ENCODE results near the gene ALDH8A1. TPM values are rescaled to one million over a fixed set of nuclear protein-coding genes. Genes with fewer than 3 reads are reported as not detected.

Gene ALDH8A1
- total RNA-seq, 1 experiment from 2014 or later = not detected

- no peaks in the 10 kb centered on the region for H3K36me3 ChIP-seq (ENCODE audit: control insufficient read depth, insufficient read depth, low read length)
- ChIA-PET CTCF (no interaction called here), POLR2A (no interaction called here)
- in situ Hi-C loops (cut with HindIII; ENCODE audit: low pct_unique_long_range_greater_than_20kb, low sequenced_read_pairs) (no loop called here), intact Hi-C loops (cut with micrococcal nuclease; ENCODE audit: unreplicated experiment) (no loop called here)
- H3K4me1 ChIP-seq (ENCODE audit: control insufficient read depth, insufficient read depth, low read length) = no peaks in the 10 kb centered on the region
- TF ChIP-seq, protein P1, sequence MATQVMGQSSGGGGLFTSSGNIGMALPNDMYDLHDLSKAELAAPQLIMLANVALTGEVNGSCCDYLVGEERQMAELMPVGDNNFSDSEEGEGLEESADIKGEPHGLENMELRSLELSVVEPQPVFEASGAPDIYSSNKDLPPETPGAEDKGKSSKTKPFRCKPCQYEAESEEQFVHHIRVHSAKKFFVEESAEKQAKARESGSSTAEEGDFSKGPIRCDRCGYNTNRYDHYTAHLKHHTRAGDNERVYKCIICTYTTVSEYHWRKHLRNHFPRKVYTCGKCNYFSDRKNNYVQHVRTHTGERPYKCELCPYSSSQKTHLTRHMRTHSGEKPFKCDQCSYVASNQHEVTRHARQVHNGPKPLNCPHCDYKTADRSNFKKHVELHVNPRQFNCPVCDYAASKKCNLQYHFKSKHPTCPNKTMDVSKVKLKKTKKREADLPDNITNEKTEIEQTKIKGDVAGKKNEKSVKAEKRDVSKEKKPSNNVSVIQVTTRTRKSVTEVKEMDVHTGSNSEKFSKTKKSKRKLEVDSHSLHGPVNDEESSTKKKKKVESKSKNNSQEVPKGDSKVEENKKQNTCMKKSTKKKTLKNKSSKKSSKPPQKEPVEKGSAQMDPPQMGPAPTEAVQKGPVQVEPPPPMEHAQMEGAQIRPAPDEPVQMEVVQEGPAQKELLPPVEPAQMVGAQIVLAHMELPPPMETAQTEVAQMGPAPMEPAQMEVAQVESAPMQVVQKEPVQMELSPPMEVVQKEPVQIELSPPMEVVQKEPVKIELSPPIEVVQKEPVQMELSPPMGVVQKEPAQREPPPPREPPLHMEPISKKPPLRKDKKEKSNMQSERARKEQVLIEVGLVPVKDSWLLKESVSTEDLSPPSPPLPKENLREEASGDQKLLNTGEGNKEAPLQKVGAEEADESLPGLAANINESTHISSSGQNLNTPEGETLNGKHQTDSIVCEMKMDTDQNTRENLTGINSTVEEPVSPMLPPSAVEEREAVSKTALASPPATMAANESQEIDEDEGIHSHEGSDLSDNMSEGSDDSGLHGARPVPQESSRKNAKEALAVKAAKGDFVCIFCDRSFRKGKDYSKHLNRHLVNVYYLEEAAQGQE (IDR thresholded peaks at IDR 0.05; ENCODE audit: insufficient read depth in 1 of 2, low read depth in 2 of 2, low read length in 1 of 2) = no peak
- no peak for TF ChIP-seq TCF7L2 (IDR thresholded peaks at IDR 0.05; ENCODE audit: low read depth, low read length)
- TF ChIP-seq SIN3A (IDR thresholded peaks at IDR 0.05; ENCODE audit: borderline replicate concordance, insufficient read depth, low read depth, low read length) = no peak
- TF ChIP-seq POLR2AphosphoS5 (IDR thresholded peaks at IDR 0.05; ENCODE audit: low read depth, low read length) = no peak
- TF ChIP-seq CTCF (IDR thresholded peaks at IDR 0.05) = no peak
- ATAC-seq = no peak
- DNase-seq (ENCODE audit: low read depth, low spot score) = no peak
- no TSS peak for BruUV-seq (replicated peaks)
- H3K4me3 ChIP-seq (ENCODE audit: low read depth in 2 of 2, low read length in 2 of 2) = no peak overlapping the region
- no peak overlapping the region for H3K27ac ChIP-seq (ENCODE audit: low read length)
- peaks cover 7% of the 10 kb centered on the region; the same call in 1 of the 2 replicates for H3K9me3 ChIP-seq (ENCODE audit: control insufficient read depth, insufficient read depth, low read depth, low read length)
- no peaks in the 10 kb centered on the region for H3K27me3 ChIP-seq (ENCODE audit: control insufficient read depth, insufficient read depth, low read length)
These were observed 57.5 kb downstream of the ALDH8A1 start for GRCh38 chr6:134892362-134892761.

DNA sequence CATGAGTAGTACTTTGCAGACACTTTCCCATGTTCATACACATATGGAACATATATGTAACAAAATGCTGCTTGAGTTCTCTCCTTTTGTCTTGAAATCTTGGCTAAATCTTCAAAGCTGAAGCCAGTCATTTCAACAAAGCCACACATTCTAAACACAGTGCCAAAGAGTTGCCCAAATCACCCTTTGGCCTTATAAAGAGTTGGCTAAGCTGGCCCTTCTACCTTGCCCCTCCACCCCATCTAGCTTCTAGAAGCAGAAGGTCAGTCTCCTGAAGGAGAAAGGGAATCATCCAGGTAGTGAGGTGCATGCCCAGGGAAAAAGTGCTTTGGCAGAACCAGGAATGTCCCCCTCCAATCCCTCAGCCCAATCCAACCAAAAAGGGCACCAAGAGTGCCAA lies 58.3 kb downstream of the ALDH8A1 start:
- Histone ChIP-seq H3K27me3 (ENCODE audit: control insufficient read depth, insufficient read depth, low read length) (no peaks in the 10 kb centered on the region), H3K4me3 (ENCODE audit: low read depth in 2 of 2, low read length in 2 of 2) (no peak overlapping the region), H3K36me3 (ENCODE audit: control insufficient read depth, insufficient read depth, low read length) (no peaks in the 10 kb centered on the region), H3K9me3 (ENCODE audit: control insufficient read depth, insufficient read depth, low read depth, low read length) (peaks cover 7% of the 10 kb centered on the region; the same call in 1 of the 2 replicates), H3K4me1 (ENCODE audit: control insufficient read depth, insufficient read depth, low read length) (no peaks in the 10 kb centered on the region), H3K27ac (ENCODE audit: low read length) (no peak overlapping the region)
- in situ Hi-C loops (cut with HindIII; ENCODE audit: low pct_unique_long_range_greater_than_20kb, low sequenced_read_pairs) (no loop called here), intact Hi-C loops (cut with micrococcal nuclease; ENCODE audit: unreplicated experiment) (no loop called here)
- TF ChIP-seq POLR2AphosphoS5 (IDR thresholded peaks at IDR 0.05; ENCODE audit: low read depth, low read length) = no peak
- DNase-seq (ENCODE audit: low read depth, low spot score) = no peak
- ChIA-PET CTCF (no interaction called here), POLR2A (no interaction called here)
- no peak for ATAC-seq
- BruUV-seq (replicated peaks) = no TSS peak

DNA sequence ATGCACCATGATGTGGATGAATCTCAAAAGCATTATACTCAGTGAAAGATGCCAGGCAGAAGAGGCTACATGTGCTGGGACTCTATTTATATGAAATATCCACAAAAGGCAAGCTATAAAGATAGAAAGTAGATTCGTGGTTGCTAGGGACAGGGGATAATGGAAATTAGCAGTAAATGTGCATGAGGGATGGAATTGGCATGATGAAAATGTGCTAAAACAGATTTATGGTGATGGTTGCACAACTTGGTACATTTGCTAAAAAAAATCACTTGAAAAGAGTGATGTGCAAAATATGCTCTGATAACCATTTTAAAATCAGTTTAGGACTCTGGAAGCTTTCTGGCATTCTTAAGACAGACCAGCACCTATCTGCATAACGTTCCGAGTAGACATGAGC lies 61.6 kb downstream of the ALDH8A1 start:
- DNase-seq (ENCODE audit: low read depth, low spot score) (no peak), ATAC-seq (no peak)
- Histone ChIP-seq H3K27ac (ENCODE audit: low read length) (no peak overlapping the region), H3K9me3 (ENCODE audit: control insufficient read depth, insufficient read depth, low read depth, low read length) (peaks cover 7% of the 10 kb centered on the region; the same call in 1 of the 2 replicates), H3K36me3 (ENCODE audit: control insufficient read depth, insufficient read depth, low read length) (no peaks in the 10 kb centered on the region), H3K4me3 (ENCODE audit: low read depth in 2 of 2, low read length in 2 of 2) (no peak overlapping the region), H3K4me1 (ENCODE audit: control insufficient read depth, insufficient read depth, low read length) (no peaks in the 10 kb centered on the region), H3K27me3 (ENCODE audit: control insufficient read depth, insufficient read depth, low read length) (no peaks in the 10 kb centered on the region)
- ChIA-PET CTCF (interaction anchor here (0.6 kb wide), 1 partner anchor 539 kb away, joined by 5 read pairs; no protein-coding TSS in a partner anchor), POLR2A (no interaction called here)
- TF ChIP-seq SIN3A (IDR thresholded peaks at IDR 0.05; ENCODE audit: borderline replicate concordance, insufficient read depth, low read depth, low read length) (no peak), POLR2AphosphoS5 (IDR thresholded peaks at IDR 0.05; ENCODE audit: low read depth, low read length) (no peak), CTCF (IDR thresholded peaks at IDR 0.05) (no peak), TCF7L2 (IDR thresholded peaks at IDR 0.05; ENCODE audit: low read depth, low read length) (no peak)
- TF ChIP-seq, protein P1 (IDR thresholded peaks at IDR 0.05; ENCODE audit: insufficient read depth in 1 of 2, low read depth in 2 of 2, low read length in 1 of 2) = no peak
- BruUV-seq (replicated peaks) = no TSS peak
- in situ Hi-C loops (cut with HindIII; ENCODE audit: low pct_unique_long_range_greater_than_20kb, low sequenced_read_pairs) (no loop called here), intact Hi-C loops (cut with micrococcal nuclease; ENCODE audit: unreplicated experiment) (no loop called here)
